ENCODE results near the gene SLC4A8.

The SLC4A8 gene

DNA sequence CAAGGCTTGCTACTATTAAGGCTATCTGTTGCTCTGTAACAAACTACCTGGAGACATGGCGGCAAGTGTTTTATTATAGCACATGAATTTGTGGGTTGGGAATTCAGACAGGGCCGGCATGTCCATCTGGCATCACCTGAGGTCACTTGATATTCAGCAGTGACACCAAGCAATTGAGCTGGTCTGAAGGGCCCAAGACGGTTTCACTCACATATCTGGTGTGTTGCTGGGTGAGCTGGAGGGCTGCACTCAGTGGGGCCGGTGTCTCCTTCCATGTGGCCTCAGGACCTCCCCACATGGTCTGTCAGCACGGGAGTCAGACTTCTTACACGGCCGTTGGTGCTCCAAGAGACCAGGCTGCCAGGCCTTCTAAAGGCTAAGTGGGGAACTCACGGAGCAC is 114.0 kb downstream of the SLC4A8 start:
- TF ChIP-seq, protein P1, sequence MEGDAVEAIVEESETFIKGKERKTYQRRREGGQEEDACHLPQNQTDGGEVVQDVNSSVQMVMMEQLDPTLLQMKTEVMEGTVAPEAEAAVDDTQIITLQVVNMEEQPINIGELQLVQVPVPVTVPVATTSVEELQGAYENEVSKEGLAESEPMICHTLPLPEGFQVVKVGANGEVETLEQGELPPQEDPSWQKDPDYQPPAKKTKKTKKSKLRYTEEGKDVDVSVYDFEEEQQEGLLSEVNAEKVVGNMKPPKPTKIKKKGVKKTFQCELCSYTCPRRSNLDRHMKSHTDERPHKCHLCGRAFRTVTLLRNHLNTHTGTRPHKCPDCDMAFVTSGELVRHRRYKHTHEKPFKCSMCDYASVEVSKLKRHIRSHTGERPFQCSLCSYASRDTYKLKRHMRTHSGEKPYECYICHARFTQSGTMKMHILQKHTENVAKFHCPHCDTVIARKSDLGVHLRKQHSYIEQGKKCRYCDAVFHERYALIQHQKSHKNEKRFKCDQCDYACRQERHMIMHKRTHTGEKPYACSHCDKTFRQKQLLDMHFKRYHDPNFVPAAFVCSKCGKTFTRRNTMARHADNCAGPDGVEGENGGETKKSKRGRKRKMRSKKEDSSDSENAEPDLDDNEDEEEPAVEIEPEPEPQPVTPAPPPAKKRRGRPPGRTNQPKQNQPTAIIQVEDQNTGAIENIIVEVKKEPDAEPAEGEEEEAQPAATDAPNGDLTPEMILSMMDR (conservative IDR thresholded peaks at IDR 0.05) = no peak
- H3K27ac ChIP-seq = no peak overlapping the region

DNA sequence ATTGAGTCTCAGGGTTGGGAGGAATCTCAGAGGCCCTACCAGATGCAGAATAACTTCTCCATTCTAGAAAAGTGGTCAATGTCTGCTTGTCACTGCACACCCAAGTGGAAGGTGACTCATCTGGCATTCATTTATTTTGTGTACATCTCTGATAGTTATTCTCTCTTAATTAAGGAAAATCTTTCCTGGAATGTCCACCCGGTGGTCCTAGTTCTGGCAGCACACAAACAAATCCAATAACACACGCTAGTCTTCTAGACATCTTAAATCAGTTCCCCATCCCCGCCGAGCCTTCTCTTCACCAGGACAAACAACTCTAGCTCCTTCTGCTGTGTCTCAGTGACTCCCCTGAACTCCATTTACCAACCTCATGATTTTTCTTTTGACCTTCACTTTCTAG is 116.4 kb downstream of the SLC4A8 start:
- no peak overlapping the region for H3K27ac ChIP-seq
- TF ChIP-seq, protein P1 (conservative IDR thresholded peaks at IDR 0.05) = no peak

DNA sequence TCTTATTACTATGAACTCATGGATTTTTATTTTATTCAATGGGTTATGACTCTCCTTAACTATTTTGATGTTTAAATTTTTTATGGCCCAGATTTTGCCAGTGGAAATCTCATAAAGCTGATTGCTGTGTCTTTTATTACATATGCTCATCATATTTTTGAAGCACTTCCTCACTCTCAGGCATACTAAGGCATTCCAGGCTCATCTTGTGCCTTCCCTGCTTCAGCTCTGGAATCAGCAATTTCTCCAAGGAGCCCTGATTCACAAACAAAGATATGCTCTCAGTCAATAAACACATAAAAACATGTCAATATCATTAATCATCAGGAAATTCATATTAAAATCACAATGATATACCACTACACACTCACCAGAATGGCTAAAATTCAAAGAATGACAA is 121.5 kb downstream of the SLC4A8 start:
- H3K27ac ChIP-seq = no peak overlapping the region
- TF ChIP-seq, protein P1 (conservative IDR thresholded peaks at IDR 0.05) = no peak

DNA sequence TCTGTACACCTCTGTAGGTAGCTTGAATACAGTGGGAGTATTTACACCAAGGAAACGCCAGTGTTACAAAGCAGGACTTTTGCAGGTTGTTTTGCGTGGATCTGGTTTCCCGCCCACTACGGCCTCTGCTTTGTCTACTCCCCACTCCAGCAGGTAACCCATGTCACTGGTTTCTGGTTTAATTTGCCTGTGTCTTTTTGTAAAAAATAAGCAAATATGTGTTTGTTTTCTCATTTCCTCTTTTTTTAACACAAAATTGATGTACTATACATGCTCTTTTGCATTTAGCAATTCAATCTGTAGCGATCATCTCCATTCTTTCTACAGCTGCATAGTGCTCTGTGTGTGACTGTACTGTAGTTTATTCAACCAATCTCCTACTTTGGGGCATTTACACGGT is 123.0 kb downstream of the SLC4A8 start:
- TF ChIP-seq, protein P1 (conservative IDR thresholded peaks at IDR 0.05) = no peak
- H3K27ac ChIP-seq = no peak overlapping the region

DNA sequence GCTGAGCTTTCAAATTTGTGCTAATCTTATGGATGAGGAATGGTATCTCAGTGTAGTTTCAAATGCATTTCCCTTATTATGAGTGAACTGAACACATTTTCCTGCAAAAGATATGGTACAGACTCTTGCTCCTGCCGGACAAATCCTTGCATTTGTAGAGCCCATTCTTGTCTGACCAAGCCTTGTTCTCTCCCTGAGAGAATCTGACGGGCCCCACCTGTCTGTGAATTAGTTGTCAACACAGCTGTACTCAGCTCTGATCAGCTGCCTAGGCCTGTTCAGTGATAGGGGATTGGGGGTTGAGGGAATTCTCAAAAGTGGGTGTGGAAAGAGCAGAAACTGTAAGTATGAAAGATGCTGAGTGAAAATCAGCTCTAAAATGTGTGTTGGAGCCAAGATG is 123.6 kb downstream of the SLC4A8 start:
- TF ChIP-seq, protein P1 (conservative IDR thresholded peaks at IDR 0.05) = no peak
- no peak overlapping the region for H3K27ac ChIP-seq

DNA sequence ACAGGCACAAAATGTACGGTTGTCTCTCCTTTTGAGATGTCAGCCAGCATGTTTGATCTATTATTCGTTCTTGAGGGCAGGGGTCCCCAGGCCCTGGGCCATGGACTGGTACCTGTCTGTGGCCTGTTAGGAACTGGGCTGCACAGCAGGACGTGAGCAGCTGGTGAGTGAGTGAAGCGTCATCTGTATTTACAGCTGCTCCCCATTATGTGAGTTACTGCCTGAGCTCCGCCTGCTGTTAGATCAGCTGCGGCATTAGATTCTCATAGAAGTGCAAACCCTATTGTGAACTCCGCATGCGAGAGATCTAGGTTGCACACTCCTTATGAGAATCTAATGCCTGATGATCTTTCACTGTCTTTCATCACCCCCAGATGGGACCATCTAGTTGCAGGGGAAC is 125.0 kb downstream of the SLC4A8 start:
- H3K27ac ChIP-seq = no peak overlapping the region
- TF ChIP-seq, protein P1 (conservative IDR thresholded peaks at IDR 0.05) = no peak

Data from VCaP (cell line).